Measurements from ENCODE around the gene ATXN7L3B. TPM values are rescaled to one million over a fixed set of nuclear protein-coding genes. Genes with fewer than 3 reads are reported as not detected.

ATXN7L3B gene
- total RNA-seq, 1 donor: 24.6 TPM

DNA sequence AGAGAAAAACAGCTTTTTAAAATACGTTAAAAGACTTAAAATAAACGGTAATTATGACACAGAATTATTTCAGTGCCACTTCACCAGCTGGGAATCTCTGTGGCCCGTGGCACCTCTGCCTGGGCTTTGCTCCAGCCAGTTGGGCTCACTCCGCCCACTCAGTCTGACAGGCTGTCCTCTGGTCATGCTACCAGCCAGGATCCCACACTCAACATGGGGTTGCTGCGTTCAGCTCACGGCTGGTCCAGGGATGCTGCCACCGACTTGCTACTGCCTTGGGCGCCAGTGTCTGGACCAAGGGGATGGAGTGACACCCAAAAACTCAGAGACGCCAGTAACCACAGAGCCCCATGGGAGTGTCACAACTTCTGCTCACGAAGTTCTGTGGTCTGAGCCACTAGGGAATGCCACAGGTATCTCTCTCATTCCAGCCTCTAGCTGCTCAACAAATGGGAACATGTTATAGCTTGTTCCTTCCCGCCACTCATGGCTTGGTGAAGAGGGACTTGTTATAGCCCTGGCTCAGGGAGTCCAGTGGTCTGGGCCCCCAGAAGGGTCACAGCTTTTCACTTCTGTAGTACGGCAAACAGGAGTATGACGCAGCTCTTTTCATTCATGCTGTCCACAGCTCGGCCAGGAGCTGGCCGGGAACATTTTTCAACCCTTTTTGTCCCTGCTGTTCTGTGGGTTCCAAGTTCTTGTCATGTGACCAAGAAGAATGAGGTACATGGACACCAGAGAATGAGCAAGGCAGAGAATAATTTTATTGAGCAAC lies 23.4 kb upstream of the ATXN7L3B start:
- H3K36me3 ChIP-seq (ENCODE audit: insufficient read depth, low read length): no peaks in the 10 kb centered on the region
- no peaks in the 10 kb centered on the region for H3K9me3 ChIP-seq (ENCODE audit: low read depth, low read length)
- no peak overlapping the region for H3K27ac ChIP-seq (ENCODE audit: low read depth, low read length)
- no peak for DNase-seq (ENCODE audit: insufficient read length, low spot score, missing footprints)
- TF ChIP-seq, protein P1, sequence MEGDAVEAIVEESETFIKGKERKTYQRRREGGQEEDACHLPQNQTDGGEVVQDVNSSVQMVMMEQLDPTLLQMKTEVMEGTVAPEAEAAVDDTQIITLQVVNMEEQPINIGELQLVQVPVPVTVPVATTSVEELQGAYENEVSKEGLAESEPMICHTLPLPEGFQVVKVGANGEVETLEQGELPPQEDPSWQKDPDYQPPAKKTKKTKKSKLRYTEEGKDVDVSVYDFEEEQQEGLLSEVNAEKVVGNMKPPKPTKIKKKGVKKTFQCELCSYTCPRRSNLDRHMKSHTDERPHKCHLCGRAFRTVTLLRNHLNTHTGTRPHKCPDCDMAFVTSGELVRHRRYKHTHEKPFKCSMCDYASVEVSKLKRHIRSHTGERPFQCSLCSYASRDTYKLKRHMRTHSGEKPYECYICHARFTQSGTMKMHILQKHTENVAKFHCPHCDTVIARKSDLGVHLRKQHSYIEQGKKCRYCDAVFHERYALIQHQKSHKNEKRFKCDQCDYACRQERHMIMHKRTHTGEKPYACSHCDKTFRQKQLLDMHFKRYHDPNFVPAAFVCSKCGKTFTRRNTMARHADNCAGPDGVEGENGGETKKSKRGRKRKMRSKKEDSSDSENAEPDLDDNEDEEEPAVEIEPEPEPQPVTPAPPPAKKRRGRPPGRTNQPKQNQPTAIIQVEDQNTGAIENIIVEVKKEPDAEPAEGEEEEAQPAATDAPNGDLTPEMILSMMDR (IDR thresholded peaks at IDR 0.05; ENCODE audit: extremely low read depth, low read depth, low read length): no peak
- H3K4me1 ChIP-seq (ENCODE audit: insufficient read depth, low read length): no peaks in the 10 kb centered on the region
- H3K4me3 ChIP-seq (ENCODE audit: insufficient read depth, low read length): no peak overlapping the region
- no peak overlapping the region for H2AFZ ChIP-seq (ENCODE audit: low read length)
- H3K79me2 ChIP-seq (ENCODE audit: insufficient read depth, low read length): no peaks in the 10 kb centered on the region
- H3K27me3 ChIP-seq (ENCODE audit: insufficient read depth, low read length): no peaks in the 10 kb centered on the region
- H4K20me1 ChIP-seq (ENCODE audit: insufficient read depth, low read length): no peaks in the 10 kb centered on the region
- no peak overlapping the region for H3K4me2 ChIP-seq (ENCODE audit: insufficient read depth, low read length)

DNA sequence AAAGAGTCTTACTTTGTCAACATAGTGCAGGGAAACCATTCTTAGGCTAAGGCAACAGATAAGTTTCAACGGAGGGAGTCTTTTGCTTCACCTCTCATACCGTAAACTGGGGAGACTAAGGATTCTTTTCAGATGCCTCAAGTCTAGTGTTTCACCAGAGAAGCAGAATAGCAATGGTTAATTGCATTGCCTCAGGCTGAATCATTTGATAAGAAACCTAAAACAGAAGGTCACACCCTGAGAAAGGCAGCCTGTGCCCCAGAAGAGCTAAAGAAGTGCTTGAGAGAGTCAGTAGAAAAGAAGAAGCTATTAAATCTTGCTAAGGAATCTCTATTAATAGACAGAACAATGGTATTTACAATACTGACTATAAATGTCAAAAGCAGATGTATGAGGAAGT lies 21.8 kb upstream of the ATXN7L3B start:
- no peaks in the 10 kb centered on the region for H3K36me3 ChIP-seq (ENCODE audit: insufficient read depth, low read length)
- no peaks in the 10 kb centered on the region for H3K79me2 ChIP-seq (ENCODE audit: insufficient read depth, low read length)
- no peak overlapping the region for H2AFZ ChIP-seq (ENCODE audit: low read length)
- no peaks in the 10 kb centered on the region for H3K9me3 ChIP-seq (ENCODE audit: low read depth, low read length)
- no peaks in the 10 kb centered on the region for H3K4me1 ChIP-seq (ENCODE audit: insufficient read depth, low read length)
- H3K4me2 ChIP-seq (ENCODE audit: insufficient read depth, low read length): no peak overlapping the region
- no peak overlapping the region for H3K27ac ChIP-seq (ENCODE audit: low read depth, low read length)
- no peaks in the 10 kb centered on the region for H3K27me3 ChIP-seq (ENCODE audit: insufficient read depth, low read length)
- DNase-seq (ENCODE audit: insufficient read length, low spot score, missing footprints): no peak
- TF ChIP-seq, protein P1 (IDR thresholded peaks at IDR 0.05; ENCODE audit: extremely low read depth, low read depth, low read length): no peak
- H4K20me1 ChIP-seq (ENCODE audit: insufficient read depth, low read length): no peaks in the 10 kb centered on the region
- H3K4me3 ChIP-seq (ENCODE audit: insufficient read depth, low read length): no peak overlapping the region

DNA sequence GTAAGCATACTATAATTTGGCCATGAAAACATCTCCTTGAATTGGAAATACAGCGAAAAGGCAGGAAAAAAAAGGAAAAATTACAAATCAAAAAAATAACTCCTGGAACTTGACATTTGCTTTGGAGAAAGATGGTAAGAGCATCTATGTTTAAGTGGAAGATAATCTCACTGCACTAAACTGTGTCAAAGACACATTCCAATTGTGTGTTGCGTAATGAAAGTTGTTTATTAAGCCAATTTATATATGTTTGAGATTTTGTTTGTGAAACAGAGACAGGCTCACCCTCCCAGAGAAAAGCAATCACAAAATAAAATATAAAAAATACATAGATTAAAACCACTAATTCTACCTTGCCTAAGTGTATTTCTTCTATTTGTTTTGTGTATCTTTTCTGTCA lies 11.1 kb upstream of the ATXN7L3B start:
- no peak for DNase-seq (ENCODE audit: insufficient read length, low spot score, missing footprints)
- no peaks in the 10 kb centered on the region for H3K79me2 ChIP-seq (ENCODE audit: insufficient read depth, low read length)
- H4K20me1 ChIP-seq (ENCODE audit: insufficient read depth, low read length): no peaks in the 10 kb centered on the region
- no peaks in the 10 kb centered on the region for H3K36me3 ChIP-seq (ENCODE audit: insufficient read depth, low read length)
- H3K27me3 ChIP-seq (ENCODE audit: insufficient read depth, low read length): no peaks in the 10 kb centered on the region
- no peak overlapping the region for H3K4me2 ChIP-seq (ENCODE audit: insufficient read depth, low read length)
- no peaks in the 10 kb centered on the region for H3K9me3 ChIP-seq (ENCODE audit: low read depth, low read length)
- no peak overlapping the region for H3K27ac ChIP-seq (ENCODE audit: low read depth, low read length)
- H2AFZ ChIP-seq (ENCODE audit: low read length): no peak overlapping the region
- TF ChIP-seq, protein P1 (IDR thresholded peaks at IDR 0.05; ENCODE audit: extremely low read depth, low read depth, low read length): no peak
- no peaks in the 10 kb centered on the region for H3K4me1 ChIP-seq (ENCODE audit: insufficient read depth, low read length)
- H3K4me3 ChIP-seq (ENCODE audit: insufficient read depth, low read length): no peak overlapping the region

DNA sequence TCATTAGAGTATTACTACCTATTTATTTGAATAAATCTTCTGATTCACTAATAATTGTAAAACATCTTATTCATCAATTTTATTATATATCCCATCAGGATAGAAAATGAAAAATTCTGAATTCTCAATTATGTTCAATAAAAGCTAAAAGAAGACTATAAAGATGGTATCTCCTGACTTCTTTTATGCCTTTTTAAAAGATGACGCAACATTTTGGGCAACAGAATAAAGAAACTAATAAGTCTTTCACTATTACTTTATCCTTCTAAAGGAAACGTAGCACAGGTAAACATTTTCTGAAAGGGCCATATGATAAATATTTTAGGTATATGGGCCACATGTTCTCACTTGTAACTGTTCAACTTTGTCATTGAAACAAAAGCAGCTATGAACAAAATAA lies 10.1 kb upstream of the ATXN7L3B start:
- H2AFZ ChIP-seq (ENCODE audit: low read length): no peak overlapping the region

More for the DNA sequence above, 10.1 kb upstream of the ATXN7L3B start:
- no peaks in the 10 kb centered on the region for H3K36me3 ChIP-seq (ENCODE audit: insufficient read depth, low read length)
- H3K9me3 ChIP-seq (ENCODE audit: low read depth, low read length): no peaks in the 10 kb centered on the region
- no peak overlapping the region for H3K4me3 ChIP-seq (ENCODE audit: insufficient read depth, low read length)
- no peak overlapping the region for H3K4me2 ChIP-seq (ENCODE audit: insufficient read depth, low read length)
- H3K79me2 ChIP-seq (ENCODE audit: insufficient read depth, low read length): no peaks in the 10 kb centered on the region
- no peaks in the 10 kb centered on the region for H3K4me1 ChIP-seq (ENCODE audit: insufficient read depth, low read length)
- TF ChIP-seq, protein P1 (IDR thresholded peaks at IDR 0.05; ENCODE audit: extremely low read depth, low read depth, low read length): no peak
- H3K27ac ChIP-seq (ENCODE audit: low read depth, low read length): no peak overlapping the region
- no peaks in the 10 kb centered on the region for H3K27me3 ChIP-seq (ENCODE audit: insufficient read depth, low read length)
- DNase-seq (ENCODE audit: insufficient read length, low spot score, missing footprints): no peak
- no peaks in the 10 kb centered on the region for H4K20me1 ChIP-seq (ENCODE audit: insufficient read depth, low read length)

All from osteoblast (primary cell).